NB4 (cell line): Measurements from ENCODE around the gene AKAP5.

Experiments
- CTCF ChIP-seq: IDR thresholded peaks from one replicate; pipeline ENCODE4 v1.5.1; 2012; ENCODE audit warnings: low read depth, low read length
- MYC ChIP-seq: IDR thresholded peaks from 2 replicates; pipeline ENCODE4 v1.6.1; 2011; ENCODE audit warnings: low read depth, low read length
- POLR2A ChIP-seq: IDR thresholded peaks from 2 replicates; pipeline ENCODE4 v1.6.1; 2011; ENCODE audit warnings: mild to moderate bottlenecking; ENCODE audit not compliant: insufficient read length; ENCODE audit errors: extremely low read depth

GRCh38 chr14:64463873-64464272 lies 1.4 kb upstream of the AKAP5 start:
- TF ChIP-seq POLR2A (no peak), CTCF (no peak), MYC (no peak)
